H1 (cell line): Measurements from ENCODE around the gene COPZ2. TPM values are rescaled to one million over a fixed set of nuclear protein-coding genes. Genes with fewer than 3 reads are reported as not detected.

Experiments
- CTCF ChIA-PET: fragments of 300-600 bp; sonication (Branson Sonifier 250); formaldehyde crosslinking; loops from one replicate; lab custom pipeline; 2021; ENCODE audit not compliant: partially characterized antibody; lab: Charles Lee
- POLR2A ChIA-PET: fragments of 300-600 bp; sonication (Branson Sonifier 250); formaldehyde crosslinking; loops from one replicate; lab custom pipeline; 2021; ENCODE audit warnings: inconsistent platforms; ENCODE audit not compliant: partially characterized antibody; lab: Charles Lee
- DNase-seq, 2 experiments: peaks; one replicate each; pipeline versions ENCODE4 v3.0.0 to v3.0.0-alpha.2; 2010 to 2022; ENCODE audit warnings: low spot score in 2 of 2, low read depth in 1 of 2, mixed read lengths in 1 of 2
- FAIRE-seq: peaks from 2 replicates; lab custom pipeline; 2011; peaks lifted over from hg19 to GRCh38; lab: Jason Lieb, UNC
- H2AFZ ChIP-seq: 2 replicates; pipeline ENCODE4 v1.8.1; 2012; ENCODE audit warnings: low read length, inconsistent platforms
- H2AK5ac ChIP-seq: 2 replicates; pipeline ENCODE4 v1.6.1; 2013; ENCODE audit warnings: low read depth, low read length
- H2BK120ac ChIP-seq: replicated peaks from 2 replicates; pipeline ENCODE3; 2013; ENCODE audit warnings: low read depth, low read length, inconsistent platforms
- H2BK12ac ChIP-seq: 2 replicates; pipeline ENCODE4 v1.6.1; 2013; ENCODE audit warnings: low read depth, low read length
- H2BK15ac ChIP-seq: 2 replicates; pipeline ENCODE4 v1.6.1; 2013; ENCODE audit warnings: low read length
- H2BK20ac ChIP-seq: 2 replicates; pipeline ENCODE4 v1.6.1; 2013; ENCODE audit warnings: low read length
- H2BK5ac ChIP-seq: 2 replicates; pipeline ENCODE4 v1.6.1; 2013; ENCODE audit warnings: low read depth, low read length
- H3K14ac ChIP-seq: 2 replicates; pipeline ENCODE4 v1.6.1; 2013; ENCODE audit warnings: inconsistent platforms; ENCODE audit not compliant: insufficient read length
- H3K18ac ChIP-seq: 2 replicates; pipeline ENCODE4 v1.6.1; 2013; ENCODE audit warnings: low read length; ENCODE audit errors: extremely low read depth
- H3K23ac ChIP-seq: 2 replicates; pipeline ENCODE4 v1.6.1; 2013; ENCODE audit warnings: inconsistent platforms; ENCODE audit not compliant: insufficient read length
- H3K23me2 ChIP-seq: 2 replicates; pipeline ENCODE4 v1.6.1; 2013; ENCODE audit warnings: low read depth, low read length
- H3K27ac ChIP-seq: 2 replicates; pipeline ENCODE4 v1.6.1; 2011; ENCODE audit warnings: low read depth, low read length, inconsistent platforms
- H3K27me3 ChIP-seq, 4 experiments: replicated peaks in 1 of 4; 1 replicate in 1 of 4; 2 replicates in 3 of 4; pipeline versions ENCODE4 v1.6.1 to v1.8.1; 2011 to 2013; ENCODE audit warnings: low read length in 3 of 4, mild to moderate bottlenecking in 3 of 4, inconsistent platforms in 2 of 4, mixed read lengths in 2 of 4, moderate library complexity in 1 of 4; ENCODE audit not compliant: control insufficient read depth in 3 of 4, insufficient read depth in 3 of 4; ENCODE audit errors: extremely low read depth in 1 of 4
- H3K36me3 ChIP-seq, 4 experiments: 2 replicates each; pipeline versions ENCODE4 v1.6.1 to v1.8.1; 2011 to 2013; ENCODE audit warnings: mild to moderate bottlenecking in 4 of 4, low read length in 3 of 4, moderate library complexity in 2 of 4, control low read depth in 1 of 4, inconsistent platforms in 1 of 4; ENCODE audit not compliant: insufficient read depth in 4 of 4, control insufficient read depth in 2 of 4
- H3K4ac ChIP-seq: replicated peaks from 2 replicates; pipeline ENCODE3; 2013; ENCODE audit warnings: low read length, low read depth, mixed read lengths, inconsistent platforms; ENCODE audit not compliant: insufficient read length
- H3K4me1 ChIP-seq, 4 experiments: replicated peaks in 1 of 4; 1 replicate in 1 of 4; 2 replicates in 3 of 4; pipeline versions ENCODE4 v1.6.1 to v1.8.1; 2011 to 2013; ENCODE audit warnings: low read length in 3 of 4, inconsistent platforms in 2 of 4, mixed read lengths in 1 of 4; ENCODE audit not compliant: insufficient read depth in 4 of 4, control insufficient read depth in 3 of 4
- H3K4me2 ChIP-seq, 2 experiments: 2 replicates each; pipeline versions ENCODE4 v1.6.1 to v1.8.1; 2011 to 2013; ENCODE audit warnings: low read depth in 2 of 2, low read length in 2 of 2, control low read depth in 1 of 2, inconsistent platforms in 1 of 2, mild to moderate bottlenecking in 1 of 2; ENCODE audit not compliant: insufficient read depth in 1 of 2
- H3K4me3 ChIP-seq, 4 experiments: fragments of 200-600, 300-600 bp in 1 of 4; sonication (generic), shearing (Covaris generic), sonication (Bioruptor Twin) in 1 of 4; 2 replicates each; pipeline versions ENCODE4 v1.5.1 to v1.8.1; 2011 to 2016; ENCODE audit warnings: low read length in 4 of 4, low read depth in 3 of 4, control low read depth in 2 of 4, inconsistent platforms in 2 of 4, mild to moderate bottlenecking in 2 of 4, mixed read lengths in 1 of 4, moderate library complexity in 1 of 4; ENCODE audit not compliant: insufficient read depth in 2 of 4; ENCODE audit errors: extremely low read depth in 1 of 4
- H3K56ac ChIP-seq: replicated peaks from 2 replicates; pipeline ENCODE3; 2013; ENCODE audit warnings: low read depth, mild to moderate bottlenecking, mixed read lengths, low read length, inconsistent platforms; ENCODE audit not compliant: insufficient read length
- H3K79me1 ChIP-seq: 2 replicates; pipeline ENCODE4 v1.6.1; 2013; ENCODE audit warnings: low read depth, low read length, control low read depth
- H3K79me2 ChIP-seq, 2 experiments: 2 replicates each; pipeline versions ENCODE4 v1.6.1 to v1.8.1; 2012 to 2013; ENCODE audit warnings: low read length in 2 of 2, mild to moderate bottlenecking in 2 of 2, inconsistent platforms in 1 of 2; ENCODE audit not compliant: insufficient read depth in 2 of 2, control insufficient read depth in 1 of 2
- H3K9ac ChIP-seq, 4 experiments: replicated peaks in 1 of 4; 1 replicate in 1 of 4; 2 replicates in 3 of 4; pipeline versions ENCODE4 v1.6.1 to v1.8.1; 2011 to 2013; ENCODE audit warnings: low read depth in 3 of 4, low read length in 3 of 4, control low read depth in 2 of 4, mild to moderate bottlenecking in 2 of 4, moderate library complexity in 2 of 4, inconsistent platforms in 1 of 4; ENCODE audit errors: extremely low read depth in 1 of 4
- H3K9me3 ChIP-seq, 2 experiments: 2 replicates each; pipeline versions ENCODE4 v1.6.1 to v1.8.1; 2012 to 2013; ENCODE audit warnings: mild to moderate bottlenecking in 2 of 2, moderate library complexity in 2 of 2, control low read depth in 1 of 2, inconsistent platforms in 1 of 2, low read depth in 1 of 2, low read length in 1 of 2, mixed read lengths in 1 of 2; ENCODE audit not compliant: insufficient read depth in 2 of 2
- H4K20me1 ChIP-seq, 2 experiments: replicated peaks in 1 of 2; 2 replicates each; pipeline versions ENCODE3 to v1.8.1; 2011 to 2013; ENCODE audit warnings: inconsistent platforms in 2 of 2, low read length in 2 of 2, mild to moderate bottlenecking in 1 of 2; ENCODE audit not compliant: insufficient read depth in 2 of 2, control insufficient read depth in 1 of 2
- H4K5ac ChIP-seq: 2 replicates; pipeline ENCODE4 v1.6.1; 2013; ENCODE audit warnings: low read length, low read depth, mixed read lengths, inconsistent platforms; ENCODE audit not compliant: insufficient read length
- H4K8ac ChIP-seq: 2 replicates; pipeline ENCODE4 v1.8.0; 2013; ENCODE audit warnings: mild to moderate bottlenecking, moderate library complexity, low read length, inconsistent platforms; ENCODE audit not compliant: insufficient read depth; ENCODE audit errors: extremely low read depth
- H4K91ac ChIP-seq: replicated peaks from 2 replicates; pipeline ENCODE3; 2013; ENCODE audit warnings: low read length, mixed read lengths, inconsistent platforms; ENCODE audit not compliant: insufficient read length
- ASH2L ChIP-seq: fragments of 200-600, 300-600 bp; sonication (generic); IDR thresholded peaks from one replicate; pipeline ENCODE4 v1.7.1; 2017; ENCODE audit warnings: low read length
- BRCA1 ChIP-seq: IDR thresholded peaks from 2 replicates; pipeline ENCODE4 v1.6.1; 2012; ENCODE audit warnings: low read depth, low read length, improper control_type of control experiment
- E2F6 ChIP-seq: IDR thresholded peaks from 2 replicates; pipeline ENCODE4 v1.6.1; 2012; ENCODE audit warnings: inconsistent platforms
- EZH2 ChIP-seq: fragments of 200-600 bp; sonication (generic); IDR thresholded peaks from 2 replicates; pipeline ENCODE4 v1.7.1; 2012; ENCODE audit warnings: low read depth, mild to moderate bottlenecking, moderate library complexity, low read length, inconsistent platforms; ENCODE audit not compliant: severe bottlenecking
- JUN ChIP-seq: IDR thresholded peaks from 2 replicates; pipeline ENCODE4 v1.6.1; 2011; ENCODE audit warnings: low read depth, mild to moderate bottlenecking, improper control_type of control experiment, low read length
- JUND ChIP-seq: IDR thresholded peaks from 2 replicates; pipeline ENCODE4 v1.6.1; 2011; ENCODE audit warnings: mild to moderate bottlenecking, improper control_type of control experiment, low read length
- KDM4A ChIP-seq: IDR thresholded peaks from one replicate; pipeline ENCODE4 v1.7.1; 2012; ENCODE audit warnings: low read depth, mild to moderate bottlenecking, moderate library complexity, low read length, inconsistent platforms; ENCODE audit not compliant: severe bottlenecking
- SRF ChIP-seq: IDR thresholded peaks from 2 replicates; pipeline ENCODE4 v1.6.1; 2011; ENCODE audit warnings: mild to moderate bottlenecking, low read depth, low read length, moderate library complexity
- TBP ChIP-seq: IDR thresholded peaks from 2 replicates; pipeline ENCODE4 v1.6.1; 2011; ENCODE audit warnings: low read depth, low read length, improper control_type of control experiment
- TCF12 ChIP-seq: IDR thresholded peaks from 2 replicates; pipeline ENCODE4 v1.6.1; 2011; ENCODE audit warnings: low read depth, mild to moderate bottlenecking, low read length
- ZNF274 ChIP-seq: IDR thresholded peaks from 2 replicates; pipeline ENCODE4 v1.7.0; 2012; ENCODE audit warnings: low read length, borderline replicate concordance; ENCODE audit errors: extremely low read depth
- WGBS, 2 experiments: shearing (Covaris generic) in 1 of 2; methylation state at CpG; one replicate each; pipeline versions ENCODE4 v1.1.6 to v1.1.7; 2013 to 2015; ENCODE audit warnings: low lambda C conversion rate in 2 of 2, mixed read lengths in 2 of 2, inconsistent platforms in 1 of 2, low coverage in 1 of 2, missing lambda C conversion rate in 1 of 2; ENCODE audit not compliant: insufficient replicate concordance in 2 of 2, insufficient coverage in 1 of 2, insufficient read length in 1 of 2; ENCODE audit errors: extremely low coverage in 1 of 2, missing lambda C conversion rate in 1 of 2; 5-methylcytosine and 5-hydroxymethylcytosine counted together
- polyA plus RNA-seq, 7 experiments: library from polyadenylated mRNA; depleted of rRNA in 3 of 7; stranded (reverse) in 5 of 7; unstranded in 2 of 7; fragments of >200 nt in 5 of 7; fragments of 200-250 nt in 2 of 7; gene quantifications; 1 replicate in 5 of 7; 2 replicates in 1 of 7; 4 replicates in 1 of 7; pipeline versions ENCODE4 v1.2.1 to v1.2.3, GENCODE V29; 2011 to 2013; ENCODE audit warnings: missing spikeins in 2 of 7, mixed read lengths in 2 of 7
- total RNA-seq: library from RNA; stranded (reverse); fragmentation: NEBNext Ultra II Directional; extraction: Animal tissue kit (Norgen Biotek cat#: 25700); gene quantifications from 2 replicates; pipeline ENCODE4 v1.2.1, GENCODE V29; 2021

The COPZ2 gene
- total and polyA plus RNA-seq, 2 of the 8 experiments (the other 6 are each of a cell fraction or from before 2014, with no cell fraction given): 0.24 TPM; not detected in 1

GRCh38 chr17:47990962-47991731 lies 46.5 kb downstream of the COPZ2 start:
- Histone ChIP-seq H2BK20ac (peak overlapping the region; percentile 97), H3K14ac (peak overlapping the region; percentile 2), H3K27ac (no peak overlapping the region), H2AK5ac (peak overlapping the region; percentile 11; the same call in 1 of the 2 replicates), H3K9ac (no peak overlapping the region; a peak in 1 of 7 replicates), H2AFZ (peak overlapping the region; percentile 13; the same call in 1 of the 2 replicates), H2BK12ac (peak overlapping the region; percentile 70; the same call in 1 of the 2 replicates), H3K18ac (peak overlapping the region; percentile 99), H3K9me3 (no peaks in the 10 kb centered on the region), H3K56ac (no peak overlapping the region), H4K5ac (peak overlapping the region; percentile 69), H3K27me3 (no peaks in the 10 kb centered on the region), H3K23me2 (no peaks in the 10 kb centered on the region), H3K4ac (peak overlapping the region; percentile 30), H4K8ac (peak overlapping the region; percentile 60; the same call in 1 of the 2 replicates), H2BK15ac (peak overlapping the region; percentile 55; the same call in 1 of the 2 replicates), H3K4me3 (peak overlapping the region in 2 of 4 experiments; percentile 11 to 44; a peak in 4 of 8 replicates), H2BK5ac (peak overlapping the region; percentile 40; the same call in 1 of the 2 replicates), H3K79me2 (no peaks in the 10 kb centered on the region), H3K36me3 (no peaks in the 10 kb centered on the region), H4K91ac (peak overlapping the region; percentile 87), H3K4me1 (peaks cover 21 to 39% (median 30%) of the 10 kb centered on the region in 4 experiments), H3K23ac (no peak overlapping the region), H4K20me1 (no peaks in the 10 kb centered on the region), H2BK120ac (peak overlapping the region; percentile 75), H3K4me2 (peak overlapping the region; percentile 36 to 43), H3K79me1 (no peaks in the 10 kb centered on the region)
- FAIRE-seq (no peak), DNase-seq (peak in 1 of 2 experiments; percentile 67)
- POLR2A ChIA-PET: interaction anchor here (0.8 to 4.3 kb wide), 9 partner anchors 12 to 89 kb away, joined by 3 to 19 read pairs (median 3); partner anchors contain the start of gene CDK5RAP3
- 20% methylated on average over 14 of the region's 14 CpGs; no CpG with 5 or more reads in 1 of the 2 experiments for WGBS, 2 experiments
- CTCF ChIA-PET: interaction anchor here (0.6 to 27.1 kb wide), 11 partner anchors 12 to 180 kb away, joined by 3 to 698 read pairs (median 5); partner anchors contain the start of gene CDK5RAP3
- no peak for TF ChIP-seq ZNF274
- peak; percentile 23 for TF ChIP-seq KDM4A
- no peak for TF ChIP-seq TBP
- TF ChIP-seq JUN: no peak
- TF ChIP-seq ASH2L: peak; percentile 72
- peak; percentile 18; the same call in 1 of the 2 replicates for TF ChIP-seq E2F6
- TF ChIP-seq TCF12: peak; percentile 71; the same call in 1 of the 2 replicates
- TF ChIP-seq SRF: no peak
- no peak for TF ChIP-seq BRCA1
- no peak for TF ChIP-seq EZH2
- TF ChIP-seq JUND: no peak
